ENCODE measurements around the gene NPAS1.
"Not testable (repeated sequence)": the region's sequence is repeated elsewhere in the genome, so short reads cannot be mapped to it uniquely, and the experiment has no call there.

NPAS1 gene

GRCh38 chr19:47047272-47047762 is 27.7 kb downstream of the NPAS1 start:
- DNase-seq (ENCODE audit: low spot score): no peak

GRCh38 chr19:47047763-47048405 is 28.2 kb downstream of the NPAS1 start:
- DNase-seq (ENCODE audit: low spot score): peak; percentile 90

GRCh38 chr19:47049307-47049700 is 29.7 kb downstream of the NPAS1 start:
- no peak for DNase-seq (ENCODE audit: low spot score)

DNA sequence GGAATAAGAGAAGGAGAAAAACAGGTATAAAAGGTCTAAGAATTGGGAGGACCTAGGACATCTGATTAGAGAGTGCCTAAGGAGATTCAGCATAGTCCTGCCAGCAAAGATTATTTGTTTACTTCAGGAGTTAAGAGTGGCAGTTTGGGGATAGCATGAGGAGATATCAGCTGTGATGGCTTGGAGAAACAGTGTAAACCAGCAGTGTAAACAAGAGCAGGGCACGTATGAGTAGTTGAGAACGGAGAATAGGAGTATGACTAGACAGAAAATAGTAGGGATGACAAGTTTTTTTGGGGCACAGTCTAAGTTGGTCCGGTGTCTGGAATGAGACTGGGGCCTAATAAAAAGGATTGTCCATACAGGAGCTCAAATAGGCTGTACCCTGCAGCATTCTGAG is 30.9 kb downstream of the NPAS1 start:
- DNase-seq (ENCODE audit: low spot score): not testable (repeated sequence)

- no peak for DNase-seq (ENCODE audit: low spot score)
These were observed 36.8 kb downstream of the NPAS1 start for GRCh38 chr19:47056411-47056810.

- DNase-seq (ENCODE audit: low spot score): no peak
These were observed 37.7 kb downstream of the NPAS1 start for GRCh38 chr19:47057328-47057727.

GRCh38 chr19:47058621-47059022 is 39.0 kb downstream of the NPAS1 start:
- peak; percentile 72 for DNase-seq (ENCODE audit: low spot score)

GRCh38 chr19:47063874-47064273 is 44.2 kb downstream of the NPAS1 start:
- no peak for DNase-seq (ENCODE audit: low spot score)

- no peak for DNase-seq (ENCODE audit: low spot score)
These were observed 45.6 kb downstream of the NPAS1 start for GRCh38 chr19:47065242-47065641.

- no peak for DNase-seq (ENCODE audit: low spot score)
These were observed 47.0 kb downstream of the NPAS1 start for GRCh38 chr19:47066376-47067214.

GRCh38 chr19:47067215-47067847 is 47.7 kb downstream of the NPAS1 start:
- DNase-seq (ENCODE audit: low spot score): no peak

- no peak for DNase-seq (ENCODE audit: low spot score)
These were observed 48.6 kb downstream of the NPAS1 start for GRCh38 chr19:47068246-47068645.

- no peak for DNase-seq (ENCODE audit: low spot score)
These were observed 49.3 kb downstream of the NPAS1 start for GRCh38 chr19:47068876-47069406.

- no peak for DNase-seq (ENCODE audit: low spot score)
These were observed 50.2 kb downstream of the NPAS1 start for GRCh38 chr19:47069795-47070194.

- no peak for DNase-seq (ENCODE audit: low spot score)
These were observed 51.1 kb downstream of the NPAS1 start for GRCh38 chr19:47070756-47071155.

- DNase-seq (ENCODE audit: low spot score): no peak
These were observed 52.1 kb downstream of the NPAS1 start for GRCh38 chr19:47071731-47072130.

- DNase-seq (ENCODE audit: low spot score): no peak
These were observed 52.7 kb downstream of the NPAS1 start for GRCh38 chr19:47072323-47072722.

- no peak for DNase-seq (ENCODE audit: low spot score)
These were observed 53.9 kb downstream of the NPAS1 start for GRCh38 chr19:47073574-47073973.

DNA sequence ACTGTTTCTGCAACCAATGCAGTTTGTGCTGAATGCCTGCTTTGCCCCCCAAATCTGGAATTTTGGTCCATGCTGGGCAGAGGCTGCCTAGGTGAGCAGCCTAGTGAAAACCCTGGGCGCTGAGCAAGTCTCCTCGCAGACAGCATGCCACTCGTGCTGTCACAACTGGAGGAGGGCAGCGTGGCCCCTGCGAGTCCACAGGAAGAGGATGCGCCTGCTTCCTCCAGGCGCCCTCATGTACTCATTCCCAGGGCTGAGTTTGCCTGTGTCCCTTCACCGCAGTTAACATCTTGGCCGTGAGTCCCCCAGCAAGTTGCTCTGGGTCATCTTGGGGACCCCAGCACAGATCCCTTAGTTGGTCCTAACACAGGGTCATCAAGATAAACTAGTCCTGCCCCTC is 55.0 kb downstream of the NPAS1 start:
- no peak for DNase-seq (ENCODE audit: low spot score)

DNA sequence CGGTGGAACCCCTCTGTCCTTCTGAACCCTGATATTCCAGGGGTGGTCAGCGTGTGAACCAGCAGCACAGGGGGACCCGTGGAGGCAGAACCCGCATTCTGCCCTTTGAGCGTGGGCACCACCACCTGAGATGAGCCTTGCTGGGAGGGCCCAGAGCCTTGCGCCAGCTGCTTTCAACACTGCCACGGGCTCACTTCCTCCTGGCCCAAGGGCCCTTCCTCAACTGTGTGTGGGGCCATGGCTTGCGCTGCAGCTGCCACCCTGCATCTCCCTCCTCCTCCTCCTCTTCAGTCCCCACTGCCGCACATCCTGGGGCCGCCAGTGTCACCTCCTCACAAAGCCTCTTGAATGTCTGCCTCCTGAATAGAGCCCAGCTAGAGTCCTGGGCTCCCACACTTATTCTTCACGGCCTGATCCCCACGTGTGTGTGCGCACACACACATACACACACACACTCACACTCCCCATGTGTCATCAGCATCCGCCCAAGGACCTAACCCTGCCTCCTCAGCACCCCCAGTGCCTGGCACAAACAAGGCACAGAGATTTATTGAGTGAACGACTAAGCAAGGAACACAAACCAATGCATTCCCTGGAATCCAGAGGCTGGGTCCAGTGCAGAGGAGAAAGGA is 55.7 kb downstream of the NPAS1 start:
- DNase-seq (ENCODE audit: low spot score): no peak

DNA sequence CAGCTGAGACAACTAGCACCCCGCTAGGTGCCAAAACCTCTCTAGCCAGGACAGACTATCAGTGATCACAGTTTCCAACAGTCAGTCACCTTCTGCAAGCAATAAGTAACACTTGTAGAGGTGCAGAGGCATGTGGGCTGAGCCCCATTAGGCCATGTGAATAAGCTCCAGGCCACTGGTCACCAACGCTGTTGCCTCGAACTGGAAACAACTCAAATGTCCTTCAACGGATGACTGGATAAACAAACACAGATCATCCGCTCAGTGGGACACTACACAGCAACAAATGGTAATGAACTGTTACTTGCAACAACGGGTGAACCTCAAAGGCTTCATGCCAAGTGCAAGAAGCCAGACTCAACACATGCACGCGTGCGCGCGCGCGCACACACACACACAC is 56.3 kb downstream of the NPAS1 start:
- DNase-seq (ENCODE audit: low spot score): no peak

- DNase-seq (ENCODE audit: low spot score): not testable (repeated sequence)
These were observed 58.7 kb downstream of the NPAS1 start for GRCh38 chr19:47078351-47078750.

Measured in ecto neural progenitor cell (in vitro differentiated cells).